ENCODE data around the gene SLC24A5.

GRCh38 chr15:48121849-48122248 is 1.1 kb downstream of the SLC24A5 start:
- TF ChIP-seq POLR2A (IDR thresholded peaks at IDR 0.05; ENCODE audit: low read length): no peak
- TF ChIP-seq GATA1 (IDR thresholded peaks at IDR 0.05; ENCODE audit: low read depth, low read length): no peak

Data from erythroblast (primary cell).